Stimulated activated naive CD4-positive, alpha-beta T cell treated with Interleukin-2 at 50 U/mL for 16 hours (primary cell): Measurements from ENCODE around the gene ABCF2.
A peak's percentile ranks its signal among the peaks of the same experiment; 100 is the strongest.

ENCODE experiments used
- DNase-seq: peaks from one replicate; lab custom pipeline; 2025; lab: John Stamatoyannopoulos, UW

The ABCF2 gene

GRCh38 chr7:151252961-151253711 is 26.1 kb upstream of the ABCF2 start:
- no peak for DNase-seq

GRCh38 chr7:151252561-151252835 is 25.5 kb upstream of the ABCF2 start:
- DNase-seq, result no peak

- peak; percentile 7 for DNase-seq
Measured at GRCh38 chr7:151251689-151252560, 24.9 kb upstream of the ABCF2 start.

- DNase-seq, result no peak
Measured at GRCh38 chr7:151251328-151251688, 24.3 kb upstream of the ABCF2 start.

- DNase-seq, result no peak
Measured at GRCh38 chr7:151250181-151251132, 23.5 kb upstream of the ABCF2 start.

- DNase-seq, result no peak
Measured at GRCh38 chr7:151249732-151250072, 22.7 kb upstream of the ABCF2 start.

- DNase-seq, result peak; percentile 13
Measured at GRCh38 chr7:151249034-151249731, 22.2 kb upstream of the ABCF2 start.

GRCh38 chr7:151248346-151249033 is 21.5 kb upstream of the ABCF2 start, which contains the start of gene SMARCD3:
TSS of gene SMARCD3 (minus strand) at chr7:151248694. CDS start at chr7:151248562, 132 bp downstream.
- DNase-seq, result peak; percentile 24

- DNase-seq, result no peak
Measured at GRCh38 chr7:151247611-151248345, 20.8 kb upstream of the ABCF2 start.

- DNase-seq, result no peak
Measured at GRCh38 chr7:151246851-151247580, 20.0 kb upstream of the ABCF2 start.

GRCh38 chr7:151246102-151246850 is 19.3 kb upstream of the ABCF2 start:
- DNase-seq, result no peak

- peak; percentile 43 for DNase-seq
Measured at GRCh38 chr7:151245360-151246101, 18.5 kb upstream of the ABCF2 start.

GRCh38 chr7:151244841-151245346 is 17.9 kb upstream of the ABCF2 start:
- DNase-seq, result no peak

- peak; percentile 38 for DNase-seq
Measured at GRCh38 chr7:151244196-151244840, 17.3 kb upstream of the ABCF2 start.

GRCh38 chr7:151243408-151244195 is 16.6 kb upstream of the ABCF2 start:
- DNase-seq, result peak; percentile 25

- no peak for DNase-seq
Measured at GRCh38 chr7:151243045-151243349, 16.0 kb upstream of the ABCF2 start.
